NCI-H345 treated with DMSO at 0.1 percent for 48 hours (cell line): ENCODE measurements around the gene BLCAP.
A peak's percentile ranks its signal among the peaks of the same experiment; 100 is the strongest.
"Not testable (repeated sequence)": the region's sequence is repeated elsewhere in the genome, so short reads cannot be mapped to it uniquely, and the experiment has no call there.

Source experiments
- DNase-seq: peaks from one replicate; lab custom pipeline; 2025; ENCODE audit not compliant: unreplicated experiment; lab: John Stamatoyannopoulos, UW

BLCAP gene

GRCh38 chr20:37527638-37528445 lies at the start of gene BLCAP:
Gene BLCAP, minus strand, starts transcription at chr20:37527876. Its CDS starts 8,702 bp downstream, at chr20:37519174.
- DNase-seq = peak; percentile 95

GRCh38 chr20:37577436-37577835 lies 49.8 kb upstream of the BLCAP start:
- DNase-seq = not testable (repeated sequence)

DNA sequence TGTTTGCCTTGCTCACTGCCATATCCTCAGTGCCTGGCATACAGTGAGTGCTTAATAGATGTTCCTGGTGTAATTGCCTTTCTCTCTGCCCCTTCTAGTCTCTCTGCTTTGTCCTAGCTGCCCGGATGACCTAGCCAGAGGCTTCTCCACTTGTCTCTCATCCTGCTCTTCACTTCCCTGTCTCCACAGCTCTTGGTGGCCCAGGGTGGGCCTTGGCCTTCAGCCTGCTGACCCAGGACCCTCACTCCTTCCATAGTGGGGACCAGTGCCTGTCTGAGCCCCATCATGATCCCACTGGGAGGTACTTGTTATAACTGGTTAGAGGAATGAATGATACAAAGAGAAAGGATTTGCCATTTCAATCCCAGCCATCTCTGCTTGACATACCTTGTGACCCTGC lies 49.2 kb upstream of the BLCAP start:
- DNase-seq = no peak

DNA sequence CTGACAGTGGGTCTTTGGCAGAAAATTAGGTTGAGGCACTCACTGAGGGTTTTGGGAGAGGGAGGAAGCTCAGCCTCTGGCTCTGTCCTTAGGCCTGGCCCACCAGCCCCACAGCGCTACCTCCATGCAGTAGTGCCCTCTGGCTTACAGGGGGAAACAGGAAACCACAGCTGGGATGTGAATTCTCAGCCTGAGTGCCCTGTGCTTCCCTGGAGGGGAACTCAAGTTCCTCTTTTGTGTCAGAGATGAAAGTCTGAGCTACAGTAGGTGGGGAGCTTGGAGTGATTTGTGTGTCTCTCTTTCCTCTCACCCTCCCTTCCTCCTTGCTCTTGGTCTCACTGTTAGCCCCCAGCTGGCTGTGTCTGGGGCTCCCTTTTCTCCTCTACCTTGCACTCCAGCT lies 48.2 kb upstream of the BLCAP start:
- no peak for DNase-seq

DNA sequence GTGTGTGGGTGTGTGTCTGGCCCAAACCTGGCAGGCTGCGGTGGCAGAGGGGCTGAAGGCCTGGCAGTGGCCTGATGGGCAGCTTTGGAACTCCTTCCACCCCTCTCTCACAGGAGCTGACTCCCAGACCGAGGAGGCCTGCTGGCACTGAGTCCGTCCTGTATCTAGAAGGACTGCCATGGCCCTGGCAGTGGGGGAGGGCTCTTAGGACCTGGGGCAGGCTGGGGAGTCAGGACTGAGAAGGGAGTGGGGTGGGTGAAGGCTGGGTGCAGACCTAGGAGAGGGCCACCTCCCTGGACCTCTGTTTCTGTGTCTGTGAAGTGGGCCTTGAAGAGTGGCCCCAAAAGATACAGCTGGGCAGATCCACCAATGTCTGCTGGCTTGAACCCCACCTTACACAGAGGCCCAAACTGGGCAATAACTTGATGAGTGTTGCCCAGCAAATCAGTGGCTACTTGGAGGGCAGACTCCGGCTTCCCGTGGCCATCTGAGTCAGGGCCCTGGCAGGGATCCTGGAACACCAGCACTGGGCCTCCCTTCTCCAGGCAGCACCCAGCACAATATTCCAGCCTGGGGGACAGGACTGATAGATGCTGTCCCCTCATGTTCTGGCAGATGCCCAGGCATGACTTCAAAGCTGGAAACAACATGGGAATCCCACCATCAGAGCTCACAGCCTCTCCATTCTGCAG lies 46.7 kb upstream of the BLCAP start:
- DNase-seq = no peak

GRCh38 chr20:37573626-37574198 lies 46.0 kb upstream of the BLCAP start:
- no peak for DNase-seq

DNA sequence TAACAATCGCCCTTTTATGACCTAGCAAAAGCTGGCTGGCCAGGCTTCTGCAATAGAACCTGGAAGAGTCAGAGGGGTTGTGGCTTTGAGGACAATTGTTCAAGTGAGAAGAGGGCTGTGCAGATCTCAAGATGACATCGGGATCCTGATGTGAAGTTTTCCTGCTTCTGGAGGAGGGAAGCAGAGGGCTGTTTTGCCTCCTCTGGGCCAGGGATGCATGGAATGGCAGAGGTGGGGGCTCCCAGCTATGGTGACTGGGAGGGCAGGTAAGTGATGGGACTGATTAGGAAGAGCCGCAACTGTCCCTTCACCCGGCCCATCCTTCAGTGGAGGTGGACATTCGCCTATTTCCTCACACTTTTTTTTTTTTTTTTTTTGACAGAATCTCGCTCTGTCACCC lies 43.4 kb upstream of the BLCAP start:
- DNase-seq = no peak

DNA sequence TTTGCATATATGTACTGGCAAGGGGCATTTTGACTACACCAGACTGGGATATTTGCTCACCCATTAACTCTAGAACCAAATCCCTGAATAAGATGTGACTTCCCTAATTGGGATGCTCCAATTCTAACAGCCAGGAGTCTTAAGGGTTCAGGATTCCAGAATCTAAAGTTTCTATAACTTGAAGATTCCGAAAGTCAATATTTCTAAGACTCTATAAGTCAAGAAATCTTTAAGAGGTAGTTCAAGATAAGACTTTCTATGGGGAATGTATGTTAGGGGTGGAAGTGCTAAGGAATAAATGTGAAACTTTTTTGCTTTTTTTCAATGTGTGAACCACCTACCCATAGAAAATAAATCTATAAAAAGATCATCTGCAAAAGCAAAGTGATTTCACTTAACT lies 42.7 kb upstream of the BLCAP start:
- DNase-seq = no peak

DNA sequence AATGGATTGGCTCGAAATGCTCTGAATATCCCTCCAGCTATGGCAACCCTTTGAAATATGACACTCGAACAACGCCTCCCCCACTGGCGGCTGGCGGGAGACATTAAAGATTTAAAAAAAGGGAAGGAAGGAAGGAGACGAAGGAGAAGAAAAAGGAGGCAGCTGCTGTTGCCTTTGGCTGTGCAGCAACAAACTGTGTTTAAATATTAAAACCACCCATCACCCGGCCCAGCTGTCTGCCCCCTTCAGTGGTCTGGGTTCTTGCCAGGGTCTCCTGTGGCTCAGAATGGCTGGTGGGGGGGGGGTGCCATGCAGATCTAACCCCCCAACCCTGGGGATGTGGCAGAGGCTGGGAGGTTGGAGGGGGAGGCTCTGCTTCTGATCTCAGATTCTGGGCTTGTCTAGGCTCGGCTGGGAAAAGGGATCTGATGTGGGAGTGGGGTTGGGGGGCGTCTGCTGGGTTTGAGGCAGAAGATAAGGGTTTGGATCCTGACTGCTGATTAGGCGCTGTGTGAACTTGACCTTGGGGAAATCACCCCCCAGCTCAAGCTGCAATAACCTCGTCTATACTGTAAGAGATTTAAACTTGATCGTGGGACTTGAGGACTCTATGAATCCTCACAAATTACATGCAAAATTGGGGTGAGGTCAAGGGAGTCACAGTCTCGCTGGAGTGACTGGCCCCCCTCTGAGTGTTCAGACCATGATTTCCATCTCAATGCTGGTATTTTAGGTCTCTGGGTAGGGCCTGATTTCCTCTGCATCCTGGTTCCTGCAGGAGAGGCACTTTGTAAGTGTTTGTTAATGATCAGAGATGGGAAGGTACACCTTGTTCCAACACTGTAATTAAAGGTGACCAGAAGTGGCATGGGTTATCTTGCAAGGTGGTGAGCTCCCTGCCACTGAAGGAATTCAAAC lies 40.3 kb upstream of the BLCAP start:
- peak; percentile 35 for DNase-seq

GRCh38 chr20:37567331-37567665 lies 39.6 kb upstream of the BLCAP start:
- DNase-seq = no peak

DNA sequence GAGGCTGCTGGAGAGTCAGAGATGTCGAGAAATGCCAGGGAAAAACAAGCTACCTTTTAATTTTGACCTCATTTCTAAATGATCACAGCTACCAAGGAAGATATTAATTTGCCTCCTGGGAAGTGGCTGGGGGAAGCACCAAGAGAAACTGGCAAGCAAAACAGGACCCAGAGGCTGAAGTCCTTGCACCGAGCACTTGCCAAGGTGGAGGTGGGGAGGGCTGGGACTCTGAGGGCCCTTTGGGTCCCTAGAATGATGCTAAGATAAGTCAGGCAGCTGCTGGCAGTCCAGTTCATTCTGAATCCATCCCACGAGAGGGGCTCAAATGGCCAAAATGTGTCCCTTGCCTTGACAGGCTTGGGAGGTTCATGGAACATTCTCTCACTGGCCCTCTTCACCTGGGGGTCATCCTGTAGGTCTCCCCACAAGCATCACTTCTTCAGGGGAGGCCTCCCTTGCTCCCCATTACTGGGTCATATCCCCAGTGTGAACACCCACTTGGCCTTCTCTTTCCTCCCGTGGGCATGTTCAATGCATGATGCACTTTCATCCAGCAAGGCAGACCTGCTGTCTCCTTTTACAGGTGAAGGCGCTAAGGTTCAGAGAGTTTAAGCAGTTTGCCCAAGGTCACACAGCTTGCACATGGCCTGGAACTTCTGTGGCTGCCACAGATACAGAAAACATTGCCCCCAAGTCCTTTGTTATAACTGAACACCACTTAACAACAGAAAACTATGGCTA lies 39.1 kb upstream of the BLCAP start:
- DNase-seq = no peak

GRCh38 chr20:37565134-37565811 lies 37.6 kb upstream of the BLCAP start:
- DNase-seq = no peak

DNA sequence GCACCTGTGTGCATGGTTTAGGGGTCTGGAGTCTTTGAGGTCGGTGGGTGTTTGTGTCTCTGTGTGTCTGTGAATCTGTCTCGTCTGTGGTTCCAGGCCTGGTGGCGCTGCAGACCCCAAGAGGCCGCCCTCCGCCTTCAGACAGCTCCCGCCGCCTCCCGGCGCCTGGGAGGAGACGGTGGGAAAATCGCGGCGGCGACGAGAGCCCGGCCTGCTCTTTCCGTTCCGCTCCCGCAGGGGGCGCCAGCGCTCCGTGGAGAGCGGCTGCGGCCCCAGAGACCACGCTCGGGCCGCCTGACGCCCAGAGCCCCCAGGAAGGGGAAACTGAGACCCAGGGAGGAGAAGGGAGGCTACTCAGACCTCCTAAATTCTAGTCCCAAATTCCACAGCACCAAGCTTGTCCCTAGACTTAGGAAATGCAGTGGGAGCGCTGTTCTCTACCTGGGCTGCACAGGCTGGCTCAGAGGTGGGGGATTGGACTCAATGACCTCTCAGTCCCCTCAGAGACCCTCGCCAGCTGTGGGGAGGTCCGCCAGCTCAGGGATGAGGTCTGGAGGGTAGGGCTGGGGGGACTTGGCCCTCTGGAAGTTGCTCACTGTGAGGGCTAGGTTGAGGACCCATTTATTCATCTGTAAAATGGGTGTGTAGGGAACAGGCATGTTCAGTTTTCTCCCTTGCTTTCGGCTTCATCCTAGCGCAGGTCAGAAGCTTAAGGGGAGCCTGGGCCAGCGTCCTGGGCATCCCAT lies 36.9 kb upstream of the BLCAP start:
- DNase-seq = peak; percentile 47

DNA sequence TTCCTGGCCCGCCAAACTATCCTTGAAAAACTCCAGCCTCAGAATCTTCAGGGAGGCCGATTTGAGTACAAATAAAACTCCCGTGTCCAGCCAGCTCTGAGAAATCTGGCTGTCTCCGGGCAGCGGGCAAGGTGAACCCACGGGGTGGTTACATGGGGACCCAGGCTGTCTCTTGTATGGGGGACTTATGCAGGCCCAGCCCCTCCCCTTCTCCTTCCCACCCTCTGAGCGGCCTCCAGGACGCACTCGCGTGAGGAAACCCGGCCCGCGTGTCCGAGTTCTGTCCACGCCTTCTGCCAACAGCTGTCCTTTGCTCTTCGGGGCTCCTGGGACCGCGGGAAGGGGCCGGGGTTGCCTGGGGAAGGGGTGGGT lies 36.3 kb upstream of the BLCAP start:
- no peak for DNase-seq

GRCh38 chr20:37562695-37563480 lies 35.2 kb upstream of the BLCAP start:
- no peak for DNase-seq

- DNase-seq = no peak
Measured at GRCh38 chr20:37560629-37561028, 33.0 kb upstream of the BLCAP start.

DNA sequence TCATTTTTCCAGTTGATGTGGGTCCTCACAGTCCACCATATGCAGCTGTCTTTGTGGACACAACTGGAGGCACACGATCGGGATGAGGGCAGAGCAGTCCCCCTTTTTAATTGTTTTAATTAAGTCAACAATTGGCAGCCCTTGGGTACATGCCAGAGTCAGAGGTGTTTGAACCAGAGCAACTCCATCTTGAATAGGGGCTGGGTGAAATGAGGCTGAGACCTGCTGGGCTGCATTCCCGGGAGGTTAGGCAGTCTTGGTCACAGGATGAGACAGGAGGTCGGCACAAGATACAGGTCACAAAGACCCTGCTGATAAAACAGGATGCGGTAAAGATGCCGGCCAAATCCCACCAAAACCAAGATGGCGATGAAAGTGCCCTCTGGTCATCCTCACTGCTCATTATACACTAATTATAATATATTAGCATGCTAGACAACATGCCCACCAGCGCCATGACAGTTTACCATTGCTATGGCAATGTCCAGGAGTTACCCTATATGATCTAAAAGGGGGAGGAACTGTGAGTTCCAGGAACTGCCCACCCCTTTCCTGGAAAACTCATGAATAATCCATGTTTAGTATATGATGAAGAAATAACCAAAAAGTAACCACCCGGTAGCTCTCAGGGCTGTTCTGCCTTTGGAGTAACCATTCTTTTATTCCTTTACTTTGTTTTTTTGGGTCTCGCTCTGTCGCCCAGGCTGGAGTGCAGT lies 31.8 kb upstream of the BLCAP start:
- DNase-seq = no peak

GRCh38 chr20:37558779-37559178 lies 31.1 kb upstream of the BLCAP start:
- no peak for DNase-seq
